Measurements from ENCODE around the gene ZNF710. TPM values are rescaled to one million over a fixed set of nuclear protein-coding genes. Genes with fewer than 3 reads are reported as not detected.

Gene ZNF710
- total and polyA plus RNA-seq, 2 of the 4 experiments (the other 2 are of a cell fraction), result 7.6 to 8.2 TPM

- Histone ChIP-seq H3K9ac (ENCODE audit: low read depth, low read length) (no peak overlapping the region), H3K4me1 (ENCODE audit: control insufficient read depth, insufficient read depth, low read length) (no peaks in the 10 kb centered on the region), H4K8ac (ENCODE audit: low read depth in 2 of 2, low read length in 2 of 2) (no peak overlapping the region), H3K14ac (replicated peaks; ENCODE audit: low read depth, low read length) (no peak overlapping the region), H2BK5ac (ENCODE audit: low read depth, low read length, poor library complexity, severe bottlenecking) (no peak overlapping the region), H3K4me2 (ENCODE audit: low read depth, low read length) (no peak overlapping the region), H3K36me3 (ENCODE audit: control insufficient read depth, insufficient read depth, low read length) (no peaks in the 10 kb centered on the region), H2BK120ac (ENCODE audit: low read depth, low read length) (no peak overlapping the region), H2AFZ (replicated peaks; ENCODE audit: low read length, poor library complexity) (no peak overlapping the region), H4K5ac (ENCODE audit: low read depth, low read length) (no peak overlapping the region), H3K9me3 (ENCODE audit: control insufficient read depth, insufficient read depth, low read length) (peaks cover 8% of the 10 kb centered on the region), H4K91ac (ENCODE audit: insufficient read depth, low read depth, low read length) (no peak overlapping the region), H3K4ac (ENCODE audit: low read depth, low read length) (no peak overlapping the region), H3K9me1 (ENCODE audit: insufficient read depth, low read length) (no peaks in the 10 kb centered on the region), H2BK15ac (ENCODE audit: low read depth, low read length) (no peak overlapping the region), H3K4me3 (ENCODE audit: insufficient read depth, low read depth, low read length) (no peak overlapping the region), H3K27ac (ENCODE audit: insufficient read depth, low read length) (no peak overlapping the region), H3K23ac (ENCODE audit: low read depth, low read length) (no peak overlapping the region), H3K27me3 (ENCODE audit: control insufficient read depth, insufficient read depth, low read length) (peaks cover 38% of the 10 kb centered on the region), H3K18ac (ENCODE audit: low read depth, low read length) (no peak overlapping the region), H4K20me1 (ENCODE audit: insufficient read depth, low read length) (no peaks in the 10 kb centered on the region), H2BK20ac (ENCODE audit: low read depth, low read length) (no peak overlapping the region), H3K79me1 (ENCODE audit: low read depth in 1 of 2, low read length in 2 of 2) (no peaks in the 10 kb centered on the region), H3K56ac (ENCODE audit: extremely low read depth, insufficient read depth, low read length) (no peak overlapping the region), H2AK9ac (replicated peaks; ENCODE audit: low read depth, low read length, poor library complexity) (no peak overlapping the region), H2AK5ac (ENCODE audit: low read depth, low read length) (no peak overlapping the region)
- dilution Hi-C loops (cut with HindIII; ENCODE audit: low sequenced_read_pairs, unreplicated experiment) (no loop called here), intact Hi-C loops (cut with micrococcal nuclease) (no loop called here), in situ Hi-C loops (cut with MboI; ENCODE audit: low sequenced_read_pairs) (no loop called here)
- no peak for ATAC-seq (ENCODE audit: low read depth)
- POLR2A ChIA-PET (ENCODE audit: unreplicated experiment), result no interaction called here
- TF ChIP-seq FOS (IDR thresholded peaks at IDR 0.05; ENCODE audit: low read depth, low read length) (no peak), BHLHE40 (IDR thresholded peaks at IDR 0.05; ENCODE audit: low read depth, low read length) (no peak), RCOR1 (IDR thresholded peaks at IDR 0.05; ENCODE audit: insufficient replicate concordance, low read length) (no peak), MAFK (IDR thresholded peaks at IDR 0.05; ENCODE audit: low read depth, low read length) (no peak), SMC3 (IDR thresholded peaks at IDR 0.05; ENCODE audit: low read depth, low read length) (no peak), CTCF (conservative IDR thresholded peaks at IDR 0.05; ENCODE audit: low read depth, low read length) (no peak), MXI1 (IDR thresholded peaks at IDR 0.05; ENCODE audit: borderline replicate concordance, low read depth, low read length) (no peak), CEBPB (IDR thresholded peaks at IDR 0.05; ENCODE audit: low read depth, low read length) (no peak), NFE2L2 (IDR thresholded peaks at IDR 0.05; ENCODE audit: low read depth, low read length) (no peak), RFX5 (IDR thresholded peaks at IDR 0.05; ENCODE audit: low read depth, low read length) (no peak), CHD1 (IDR thresholded peaks at IDR 0.05; ENCODE audit: low read depth, low read length) (no peak), USF2 (IDR thresholded peaks at IDR 0.05; ENCODE audit: low read depth, low read length) (no peak), MAZ (IDR thresholded peaks at IDR 0.05; ENCODE audit: borderline replicate concordance, low read depth, low read length) (no peak)
- no CpG with 5 or more reads among the region's 2 CpGs for WGBS, 2 experiments (ENCODE audit: extremely low coverage in 2 of 2, insufficient read length in 1 of 2)
- CTCF ChIA-PET, result interaction anchor here (2.0 kb wide), 1 partner anchor 12 kb away, joined by 5 read pairs; no protein-coding TSS in a partner anchor
- no peak for DNase-seq
- no TSS peak for BruUV-seq (replicated peaks)
Measured at GRCh38 chr15:89984001-89984400, 17.1 kb upstream of the ZNF710 start.
